Smooth muscle cell (in vitro differentiated cells): Measurements from ENCODE around the gene GPR12. TPM values are rescaled to one million over a fixed set of nuclear protein-coding genes. Genes with fewer than 3 reads are reported as not detected.

Source experiments
- DNase-seq: peaks from one replicate; lab custom pipeline; 2025; ENCODE audit not compliant: unreplicated experiment; lab: John Stamatoyannopoulos, UW
- H2AFZ ChIP-seq: fragments of 200-600 bp; sonication (generic); 2 replicates; pipeline ENCODE4 v1.6.0; 2016; ENCODE audit warnings: antibody characterized with exemption, low read depth, mild to moderate bottlenecking
- H3F3A ChIP-seq: fragments of 200-600 bp; sonication (generic); 2 replicates; pipeline ENCODE4 v1.6.0; 2017; ENCODE audit warnings: antibody characterized with exemption, low read depth
- H3K27ac ChIP-seq: fragments of 200-600 bp; sonication (generic); 2 replicates; pipeline ENCODE4 v1.5.1; 2016; ENCODE audit warnings: low read depth, mild to moderate bottlenecking
- H3K27me3 ChIP-seq: fragments of 200-600 bp; sonication (generic); 2 replicates; pipeline ENCODE4 v1.6.1; 2016; ENCODE audit warnings: low read depth, mild to moderate bottlenecking
- H3K36me3 ChIP-seq: fragments of 200-600 bp; sonication (generic); 2 replicates; pipeline ENCODE4 v1.5.1; 2016; ENCODE audit warnings: low read depth
- H3K4me1 ChIP-seq: fragments of 200-600 bp; sonication (generic); 2 replicates; pipeline ENCODE4 v1.5.1; 2016; ENCODE audit warnings: low read depth
- H3K4me2 ChIP-seq: fragments of 200-600 bp; sonication (generic); 2 replicates; pipeline ENCODE4 v1.6.0; 2016; ENCODE audit warnings: mild to moderate bottlenecking
- H3K4me3 ChIP-seq: fragments of 200-600 bp; sonication (generic); 2 replicates; pipeline ENCODE4 v1.5.1; 2016; ENCODE audit warnings: mild to moderate bottlenecking
- H3K79me2 ChIP-seq: fragments of 200-600 bp; sonication (generic); 2 replicates; pipeline ENCODE4 v1.6.0; 2016; ENCODE audit warnings: low read depth, mild to moderate bottlenecking
- H3K9ac ChIP-seq: fragments of 200-600 bp; sonication (generic); 2 replicates; pipeline ENCODE4 v1.6.0; 2016; ENCODE audit warnings: low read depth
- H3K9me3 ChIP-seq: fragments of 200-600 bp; sonication (generic); replicated peaks from 2 replicates; pipeline ENCODE4 v1.5.1; 2016; ENCODE audit warnings: low read depth
- H4K20me1 ChIP-seq: fragments of 200-600 bp; sonication (generic); 2 replicates; pipeline ENCODE4 v1.6.0; 2016; ENCODE audit warnings: low read depth
- WGBS: methylation state at CpG from one replicate; pipeline ENCODE4 v1.1.7; 2016; ENCODE audit warnings: low lambda C conversion rate; 5-methylcytosine and 5-hydroxymethylcytosine counted together
- polyA plus RNA-seq: library from polyadenylated mRNA; unstranded; fragments of >200 nt; fragmentation: Nextera tagmentation; extraction: Ambion mirVana; gene quantifications from 2 replicates; pipeline ENCODE4 v1.2.1, GENCODE V29; 2016
- total RNA-seq: library from RNA; depleted of rRNA; stranded (reverse); fragments of >200 nt; gene quantifications from 2 replicates; pipeline ENCODE4 v1.2.3, GENCODE V29; 2014
- TF ChIP-seq, protein P1 (sequence below): fragments of 200-600 bp; sonication (generic); IDR thresholded peaks from 2 replicates; pipeline ENCODE4 v1.5.1; 2017; ENCODE audit warnings: borderline replicate concordance, mild to moderate bottlenecking, antibody characterized with exemption; ENCODE audit not compliant: insufficient read depth, poor library complexity, severe bottlenecking

Gene GPR12
- total and polyA plus RNA-seq, 2 experiments from 2014 or later = not detected

DNA sequence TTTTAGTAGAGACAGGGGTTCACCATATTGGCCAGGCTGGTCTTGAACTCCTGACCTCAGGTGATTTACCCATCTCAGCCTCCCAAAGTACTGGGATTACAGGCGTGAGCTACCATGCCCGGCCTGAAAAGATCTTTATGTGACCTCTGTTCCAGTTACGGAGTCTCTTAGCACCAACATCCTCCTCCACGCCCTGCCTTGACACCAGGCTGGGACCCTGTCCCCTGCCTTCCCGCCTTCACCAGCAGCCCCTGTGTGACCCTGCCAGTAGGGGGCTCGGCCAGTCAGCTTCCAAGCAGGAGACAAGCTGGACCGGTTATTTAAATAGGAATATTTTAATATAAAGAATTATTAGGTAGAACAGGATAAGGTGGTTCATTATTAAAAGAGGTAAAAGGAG is 54.2 kb downstream of the GPR12 start:
- no peaks in the 10 kb centered on the region for H3K79me2 ChIP-seq
- TF ChIP-seq, protein P1, sequence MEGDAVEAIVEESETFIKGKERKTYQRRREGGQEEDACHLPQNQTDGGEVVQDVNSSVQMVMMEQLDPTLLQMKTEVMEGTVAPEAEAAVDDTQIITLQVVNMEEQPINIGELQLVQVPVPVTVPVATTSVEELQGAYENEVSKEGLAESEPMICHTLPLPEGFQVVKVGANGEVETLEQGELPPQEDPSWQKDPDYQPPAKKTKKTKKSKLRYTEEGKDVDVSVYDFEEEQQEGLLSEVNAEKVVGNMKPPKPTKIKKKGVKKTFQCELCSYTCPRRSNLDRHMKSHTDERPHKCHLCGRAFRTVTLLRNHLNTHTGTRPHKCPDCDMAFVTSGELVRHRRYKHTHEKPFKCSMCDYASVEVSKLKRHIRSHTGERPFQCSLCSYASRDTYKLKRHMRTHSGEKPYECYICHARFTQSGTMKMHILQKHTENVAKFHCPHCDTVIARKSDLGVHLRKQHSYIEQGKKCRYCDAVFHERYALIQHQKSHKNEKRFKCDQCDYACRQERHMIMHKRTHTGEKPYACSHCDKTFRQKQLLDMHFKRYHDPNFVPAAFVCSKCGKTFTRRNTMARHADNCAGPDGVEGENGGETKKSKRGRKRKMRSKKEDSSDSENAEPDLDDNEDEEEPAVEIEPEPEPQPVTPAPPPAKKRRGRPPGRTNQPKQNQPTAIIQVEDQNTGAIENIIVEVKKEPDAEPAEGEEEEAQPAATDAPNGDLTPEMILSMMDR = no peak
- H2AFZ ChIP-seq = no peak overlapping the region
- H3F3A ChIP-seq = no peaks in the 10 kb centered on the region
- no peak overlapping the region for H3K4me2 ChIP-seq
- H3K9me3 ChIP-seq = no peaks in the 10 kb centered on the region
- no peak overlapping the region for H3K9ac ChIP-seq
- no peak overlapping the region for H3K27ac ChIP-seq
- no peaks in the 10 kb centered on the region for H3K36me3 ChIP-seq
- H3K4me3 ChIP-seq = no peak overlapping the region
- H3K27me3 ChIP-seq = peaks cover 21% of the 10 kb centered on the region
- 56% methylated on average over 7 of the region's 7 CpGs for WGBS
- DNase-seq = no peak
- H4K20me1 ChIP-seq = no peaks in the 10 kb centered on the region
- H3K4me1 ChIP-seq = no peaks in the 10 kb centered on the region

GRCh38 chr13:26705536-26705935 is 55.0 kb downstream of the GPR12 start:
- H3K36me3 ChIP-seq = no peaks in the 10 kb centered on the region
- no peaks in the 10 kb centered on the region for H3K79me2 ChIP-seq
- no peaks in the 10 kb centered on the region for H3F3A ChIP-seq
- H2AFZ ChIP-seq = no peak overlapping the region
- no peak overlapping the region for H3K9ac ChIP-seq
- no peaks in the 10 kb centered on the region for H3K4me1 ChIP-seq
- WGBS = 91% methylated on average over 4 of the region's 4 CpGs
- no peak overlapping the region for H3K4me3 ChIP-seq
- TF ChIP-seq, protein P1 = no peak
- no peaks in the 10 kb centered on the region for H4K20me1 ChIP-seq
- DNase-seq = no peak
- no peak overlapping the region for H3K4me2 ChIP-seq
- H3K27ac ChIP-seq = no peak overlapping the region
- H3K27me3 ChIP-seq = peaks cover 16% of the 10 kb centered on the region
- no peaks in the 10 kb centered on the region for H3K9me3 ChIP-seq

Other genes starting within 250 kb of the GPR12 start
- 5.8 and 7.4 TPM in 2 replicates for gene WASF3, start 203.1 kb downstream of the GPR12 start, total RNA-seq
- 3.7 and 4.0 TPM in 2 replicates for gene WASF3, start 203.1 kb downstream of the GPR12 start, polyA plus RNA-seq